HepG2 (cell line): ENCODE data around the gene DLG4. TPM values are rescaled to one million over a fixed set of nuclear protein-coding genes. Genes with fewer than 3 reads are reported as not detected.

ENCODE experiments used
- FOXK2 ChIP-seq: fragments of 450-650 bp; IDR thresholded peaks from 2 replicates; pipeline ENCODE4 v1.6.1; 2016
- GATAD1 ChIP-seq: IDR thresholded peaks from 2 replicates; pipeline ENCODE4 v1.6.1; 2016; ENCODE audit warnings: missing genetic modification reagents, missing compliant biosample characterization
- HDAC2 ChIP-seq: sonication (generic); formaldehyde crosslinking; IDR thresholded peaks from 2 replicates; pipeline ENCODE4 v1.4.0; 2020; ENCODE audit warnings: missing genetic modification reagents
- KDM2A ChIP-seq: sonication (generic); formaldehyde crosslinking; IDR thresholded peaks from 2 replicates; pipeline ENCODE4 v1.4.0; 2020; ENCODE audit warnings: low read depth, missing genetic modification reagents, borderline replicate concordance
- KLF13 ChIP-seq: sonication (generic); formaldehyde crosslinking; IDR thresholded peaks from 2 replicates; pipeline ENCODE4 v1.4.0; 2020; ENCODE audit warnings: mild to moderate bottlenecking, missing genetic modification reagents
- PCBP1 ChIP-seq: fragments of 200-400 bp; formaldehyde crosslinking; IDR thresholded peaks from 2 replicates; pipeline ENCODE4 v1.6.1; 2017; ENCODE audit warnings: mild to moderate bottlenecking, low read depth, low read length, borderline replicate concordance
- SNAPC2 ChIP-seq: sonication (generic); formaldehyde crosslinking; IDR thresholded peaks from 2 replicates; pipeline ENCODE4 v1.8.1; 2022; ENCODE audit warnings: mild to moderate bottlenecking, missing genetic modification reagents
- SSRP1 ChIP-seq: IDR thresholded peaks from 2 replicates; pipeline ENCODE4 v1.6.1; 2016; ENCODE audit warnings: control low read depth
- TAF1 ChIP-seq: sonication (generic); formaldehyde crosslinking; IDR thresholded peaks from 2 replicates; pipeline ENCODE4 v1.4.0; 2020; ENCODE audit warnings: missing genetic modification reagents
- ZFP1 ChIP-seq: IDR thresholded peaks from 2 replicates; pipeline ENCODE4 v1.6.1; 2016
- ZNF101 ChIP-seq: sonication (generic); formaldehyde crosslinking; IDR thresholded peaks from 2 replicates; pipeline ENCODE4 v1.4.0; 2020; ENCODE audit warnings: mild to moderate bottlenecking, low read depth, missing genetic modification reagents, borderline replicate concordance
- ZNF670 ChIP-seq: sonication (generic); formaldehyde crosslinking; IDR thresholded peaks from 2 replicates; pipeline ENCODE4 v1.8.0; 2022; ENCODE audit warnings: mild to moderate bottlenecking, missing genetic modification reagents, borderline replicate concordance
- polyA plus RNA-seq, 8 experiments: library from polyadenylated mRNA; depleted of rRNA in 3 of 8; stranded (reverse) in 7 of 8; unstranded in 1 of 8; fragments of >200 nt; fragmentation: Illumina TruSeq in 4 of 8; extraction: Trizol in 4 of 8; gene quantifications; 2 replicates each; pipeline versions ENCODE4 v1.2.1 to v1.2.3, GENCODE V29; 2011 to 2016; ENCODE audit warnings: low read depth in 4 of 8, missing spikeins in 1 of 8, mixed read lengths in 1 of 8; ENCODE audit not compliant: insufficient read depth in 1 of 8
- total RNA-seq, 5 experiments: library from RNA; depleted of rRNA; stranded (reverse); fragments of >200 nt; fragmentation: Illumina TruSeq; extraction: Trizol; gene quantifications; 2 replicates each; pipeline ENCODE4 v1.2.3, GENCODE V29; 2016; ENCODE audit warnings: low read depth in 1 of 5
- TF ChIP-seq, protein P1 (sequence below): IDR thresholded peaks from 2 replicates; pipeline ENCODE4 v1.6.1; 2012; ENCODE audit warnings: inconsistent platforms
- TF ChIP-seq, protein P2 (sequence below): sonication (generic); formaldehyde crosslinking; IDR thresholded peaks from 2 replicates; pipeline ENCODE4 v1.9.0; 2021; ENCODE audit warnings: mild to moderate bottlenecking, missing genetic modification reagents
- TF ChIP-seq, protein P3 (sequence below): IDR thresholded peaks from 2 replicates; pipeline ENCODE4 v1.6.1; 2012; ENCODE audit warnings: low read length, improper control_type of control experiment
- TF ChIP-seq, protein P4 (sequence below): sonication (generic); formaldehyde crosslinking; IDR thresholded peaks from 2 replicates; pipeline ENCODE4 v1.4.0; 2020; ENCODE audit warnings: missing genetic modification reagents

DLG4 gene
- total and polyA plus RNA-seq, 2 of the 13 experiments (the other 11 are each of a cell fraction or from before 2014, with no cell fraction given): 0.71 to 4.3 TPM

DNA sequence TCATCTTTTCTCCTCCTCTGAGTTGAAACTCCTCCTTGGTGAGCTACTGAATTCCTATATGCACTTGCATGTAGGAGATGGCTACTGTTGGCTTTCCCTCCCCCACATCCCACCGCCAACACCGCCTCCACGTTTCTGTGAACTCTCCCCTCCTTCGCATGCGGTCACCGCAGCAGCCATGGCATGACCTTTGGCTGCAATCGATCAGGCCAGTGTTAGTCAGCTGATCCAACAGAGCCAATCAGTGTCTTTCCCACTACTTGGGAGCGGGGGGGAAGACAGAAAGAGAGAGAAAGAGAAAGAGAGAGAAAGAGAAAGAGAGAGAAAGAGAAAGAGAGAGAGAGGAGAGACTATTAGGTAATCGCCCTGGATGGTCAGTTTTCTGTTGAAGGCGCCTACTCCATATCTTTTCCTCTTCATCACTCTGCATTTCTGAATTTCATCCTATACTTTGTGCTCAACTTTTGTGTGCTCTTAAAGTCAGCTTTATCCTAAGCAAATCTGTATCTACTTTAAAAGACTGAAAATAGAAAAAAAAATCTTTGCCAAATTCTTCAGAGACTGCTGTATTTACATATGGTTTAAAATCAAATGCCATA lies 63.2 kb downstream of the DLG4 start (continued):
- peak; percentile 75 for TF ChIP-seq GATAD1
- TF ChIP-seq, protein P1, sequence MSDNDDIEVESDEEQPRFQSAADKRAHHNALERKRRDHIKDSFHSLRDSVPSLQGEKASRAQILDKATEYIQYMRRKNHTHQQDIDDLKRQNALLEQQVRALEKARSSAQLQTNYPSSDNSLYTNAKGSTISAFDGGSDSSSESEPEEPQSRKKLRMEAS: peak; percentile 100
- TF ChIP-seq PCBP1: no peak
- TF ChIP-seq FOXK2: no peak
- TF ChIP-seq KLF13 (CRISPR knock-in tag): no peak
- TF ChIP-seq, protein P2, sequence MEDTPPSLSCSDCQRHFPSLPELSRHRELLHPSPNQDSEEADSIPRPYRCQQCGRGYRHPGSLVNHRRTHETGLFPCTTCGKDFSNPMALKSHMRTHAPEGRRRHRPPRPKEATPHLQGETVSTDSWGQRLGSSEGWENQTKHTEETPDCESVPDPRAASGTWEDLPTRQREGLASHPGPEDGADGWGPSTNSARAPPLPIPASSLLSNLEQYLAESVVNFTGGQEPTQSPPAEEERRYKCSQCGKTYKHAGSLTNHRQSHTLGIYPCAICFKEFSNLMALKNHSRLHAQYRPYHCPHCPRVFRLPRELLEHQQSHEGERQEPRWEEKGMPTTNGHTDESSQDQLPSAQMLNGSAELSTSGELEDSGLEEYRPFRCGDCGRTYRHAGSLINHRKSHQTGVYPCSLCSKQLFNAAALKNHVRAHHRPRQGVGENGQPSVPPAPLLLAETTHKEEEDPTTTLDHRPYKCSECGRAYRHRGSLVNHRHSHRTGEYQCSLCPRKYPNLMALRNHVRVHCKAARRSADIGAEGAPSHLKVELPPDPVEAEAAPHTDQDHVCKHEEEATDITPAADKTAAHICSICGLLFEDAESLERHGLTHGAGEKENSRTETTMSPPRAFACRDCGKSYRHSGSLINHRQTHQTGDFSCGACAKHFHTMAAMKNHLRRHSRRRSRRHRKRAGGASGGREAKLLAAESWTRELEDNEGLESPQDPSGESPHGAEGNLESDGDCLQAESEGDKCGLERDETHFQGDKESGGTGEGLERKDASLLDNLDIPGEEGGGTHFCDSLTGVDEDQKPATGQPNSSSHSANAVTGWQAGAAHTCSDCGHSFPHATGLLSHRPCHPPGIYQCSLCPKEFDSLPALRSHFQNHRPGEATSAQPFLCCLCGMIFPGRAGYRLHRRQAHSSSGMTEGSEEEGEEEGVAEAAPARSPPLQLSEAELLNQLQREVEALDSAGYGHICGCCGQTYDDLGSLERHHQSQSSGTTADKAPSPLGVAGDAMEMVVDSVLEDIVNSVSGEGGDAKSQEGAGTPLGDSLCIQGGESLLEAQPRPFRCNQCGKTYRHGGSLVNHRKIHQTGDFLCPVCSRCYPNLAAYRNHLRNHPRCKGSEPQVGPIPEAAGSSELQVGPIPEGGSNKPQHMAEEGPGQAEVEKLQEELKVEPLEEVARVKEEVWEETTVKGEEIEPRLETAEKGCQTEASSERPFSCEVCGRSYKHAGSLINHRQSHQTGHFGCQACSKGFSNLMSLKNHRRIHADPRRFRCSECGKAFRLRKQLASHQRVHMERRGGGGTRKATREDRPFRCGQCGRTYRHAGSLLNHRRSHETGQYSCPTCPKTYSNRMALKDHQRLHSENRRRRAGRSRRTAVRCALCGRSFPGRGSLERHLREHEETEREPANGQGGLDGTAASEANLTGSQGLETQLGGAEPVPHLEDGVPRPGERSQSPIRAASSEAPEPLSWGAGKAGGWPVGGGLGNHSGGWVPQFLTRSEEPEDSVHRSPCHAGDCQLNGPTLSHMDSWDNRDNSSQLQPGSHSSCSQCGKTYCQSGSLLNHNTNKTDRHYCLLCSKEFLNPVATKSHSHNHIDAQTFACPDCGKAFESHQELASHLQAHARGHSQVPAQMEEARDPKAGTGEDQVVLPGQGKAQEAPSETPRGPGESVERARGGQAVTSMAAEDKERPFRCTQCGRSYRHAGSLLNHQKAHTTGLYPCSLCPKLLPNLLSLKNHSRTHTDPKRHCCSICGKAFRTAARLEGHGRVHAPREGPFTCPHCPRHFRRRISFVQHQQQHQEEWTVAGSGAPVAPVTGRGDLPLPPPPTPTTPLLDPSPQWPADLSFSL (CRISPR knock-in tag): no peak
- no peak for TF ChIP-seq ZFP1 (CRISPR knock-in tag)
- no peak for TF ChIP-seq ZNF101 (CRISPR knock-in tag)
- TF ChIP-seq HDAC2 (CRISPR knock-in tag): peak; percentile 92
- no peak; the same call in 1 of the 2 replicates for TF ChIP-seq SSRP1 (CRISPR knock-in tag)
- TF ChIP-seq SNAPC2 (CRISPR knock-in tag): peak; percentile 92; the same call in 1 of the 2 replicates
- TF ChIP-seq TAF1 (CRISPR knock-in tag): no peak
- TF ChIP-seq, protein P3, sequence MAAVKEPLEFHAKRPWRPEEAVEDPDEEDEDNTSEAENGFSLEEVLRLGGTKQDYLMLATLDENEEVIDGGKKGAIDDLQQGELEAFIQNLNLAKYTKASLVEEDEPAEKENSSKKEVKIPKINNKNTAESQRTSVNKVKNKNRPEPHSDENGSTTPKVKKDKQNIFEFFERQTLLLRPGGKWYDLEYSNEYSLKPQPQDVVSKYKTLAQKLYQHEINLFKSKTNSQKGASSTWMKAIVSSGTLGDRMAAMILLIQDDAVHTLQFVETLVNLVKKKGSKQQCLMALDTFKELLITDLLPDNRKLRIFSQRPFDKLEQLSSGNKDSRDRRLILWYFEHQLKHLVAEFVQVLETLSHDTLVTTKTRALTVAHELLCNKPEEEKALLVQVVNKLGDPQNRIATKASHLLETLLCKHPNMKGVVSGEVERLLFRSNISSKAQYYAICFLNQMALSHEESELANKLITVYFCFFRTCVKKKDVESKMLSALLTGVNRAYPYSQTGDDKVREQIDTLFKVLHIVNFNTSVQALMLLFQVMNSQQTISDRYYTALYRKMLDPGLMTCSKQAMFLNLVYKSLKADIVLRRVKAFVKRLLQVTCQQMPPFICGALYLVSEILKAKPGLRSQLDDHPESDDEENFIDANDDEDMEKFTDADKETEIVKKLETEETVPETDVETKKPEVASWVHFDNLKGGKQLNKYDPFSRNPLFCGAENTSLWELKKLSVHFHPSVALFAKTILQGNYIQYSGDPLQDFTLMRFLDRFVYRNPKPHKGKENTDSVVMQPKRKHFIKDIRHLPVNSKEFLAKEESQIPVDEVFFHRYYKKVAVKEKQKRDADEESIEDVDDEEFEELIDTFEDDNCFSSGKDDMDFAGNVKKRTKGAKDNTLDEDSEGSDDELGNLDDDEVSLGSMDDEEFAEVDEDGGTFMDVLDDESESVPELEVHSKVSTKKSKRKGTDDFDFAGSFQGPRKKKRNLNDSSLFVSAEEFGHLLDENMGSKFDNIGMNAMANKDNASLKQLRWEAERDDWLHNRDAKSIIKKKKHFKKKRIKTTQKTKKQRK: no peak
- TF ChIP-seq ZNF670: peak; percentile 90; the same call in 1 of the 2 replicates
- TF ChIP-seq, protein P4, sequence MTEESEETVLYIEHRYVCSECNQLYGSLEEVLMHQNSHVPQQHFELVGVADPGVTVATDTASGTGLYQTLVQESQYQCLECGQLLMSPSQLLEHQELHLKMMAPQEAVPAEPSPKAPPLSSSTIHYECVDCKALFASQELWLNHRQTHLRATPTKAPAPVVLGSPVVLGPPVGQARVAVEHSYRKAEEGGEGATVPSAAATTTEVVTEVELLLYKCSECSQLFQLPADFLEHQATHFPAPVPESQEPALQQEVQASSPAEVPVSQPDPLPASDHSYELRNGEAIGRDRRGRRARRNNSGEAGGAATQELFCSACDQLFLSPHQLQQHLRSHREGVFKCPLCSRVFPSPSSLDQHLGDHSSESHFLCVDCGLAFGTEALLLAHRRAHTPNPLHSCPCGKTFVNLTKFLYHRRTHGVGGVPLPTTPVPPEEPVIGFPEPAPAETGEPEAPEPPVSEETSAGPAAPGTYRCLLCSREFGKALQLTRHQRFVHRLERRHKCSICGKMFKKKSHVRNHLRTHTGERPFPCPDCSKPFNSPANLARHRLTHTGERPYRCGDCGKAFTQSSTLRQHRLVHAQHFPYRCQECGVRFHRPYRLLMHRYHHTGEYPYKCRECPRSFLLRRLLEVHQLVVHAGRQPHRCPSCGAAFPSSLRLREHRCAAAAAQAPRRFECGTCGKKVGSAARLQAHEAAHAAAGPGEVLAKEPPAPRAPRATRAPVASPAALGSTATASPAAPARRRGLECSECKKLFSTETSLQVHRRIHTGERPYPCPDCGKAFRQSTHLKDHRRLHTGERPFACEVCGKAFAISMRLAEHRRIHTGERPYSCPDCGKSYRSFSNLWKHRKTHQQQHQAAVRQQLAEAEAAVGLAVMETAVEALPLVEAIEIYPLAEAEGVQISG (CRISPR knock-in tag): peak; percentile 87
- TF ChIP-seq KDM2A (CRISPR knock-in tag): peak; percentile 86; the same call in 1 of the 2 replicates
